ENCODE data around the gene KATNAL2. TPM values are rescaled to one million over a fixed set of nuclear protein-coding genes. Genes with fewer than 3 reads are reported as not detected.

Gene KATNAL2
- total RNA-seq, 1 donor from 2014 or later = 2.6 TPM

DNA sequence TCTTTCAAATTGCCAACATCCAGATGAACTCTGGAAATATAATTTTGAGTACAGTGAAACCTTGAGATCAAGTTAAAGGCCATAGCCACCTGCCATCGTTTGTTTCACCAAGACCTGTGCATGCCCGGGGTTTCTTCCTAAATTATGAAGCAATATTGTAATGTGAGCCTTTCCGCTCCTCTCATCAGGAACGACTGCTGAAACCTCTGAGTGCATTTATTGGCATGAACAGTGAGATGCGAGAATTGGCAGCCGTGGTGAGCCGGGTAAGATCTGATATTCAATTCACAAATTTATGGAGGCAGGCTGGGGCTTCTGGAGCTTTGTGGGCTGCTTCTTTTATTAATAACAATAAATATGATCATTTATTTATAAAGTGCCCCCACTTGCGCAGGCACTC, 145.7 kb downstream of the KATNAL2 start:
- DNase-seq = no peak
- POLR2A ChIA-PET = no interaction called here
- intact Hi-C loops (cut with micrococcal nuclease) = no loop called here
- Mint-ChIP-seq H3K36me3 (ENCODE audit: low read depth) (no peaks in the 10 kb centered on the region), H3K27me3 (no peaks in the 10 kb centered on the region), H3K4me1 (no peaks in the 10 kb centered on the region), H3K27ac (no peak overlapping the region), H3K4me3 (no peak overlapping the region), H3K9me3 (no peaks in the 10 kb centered on the region)
- TF ChIP-seq, protein P1, sequence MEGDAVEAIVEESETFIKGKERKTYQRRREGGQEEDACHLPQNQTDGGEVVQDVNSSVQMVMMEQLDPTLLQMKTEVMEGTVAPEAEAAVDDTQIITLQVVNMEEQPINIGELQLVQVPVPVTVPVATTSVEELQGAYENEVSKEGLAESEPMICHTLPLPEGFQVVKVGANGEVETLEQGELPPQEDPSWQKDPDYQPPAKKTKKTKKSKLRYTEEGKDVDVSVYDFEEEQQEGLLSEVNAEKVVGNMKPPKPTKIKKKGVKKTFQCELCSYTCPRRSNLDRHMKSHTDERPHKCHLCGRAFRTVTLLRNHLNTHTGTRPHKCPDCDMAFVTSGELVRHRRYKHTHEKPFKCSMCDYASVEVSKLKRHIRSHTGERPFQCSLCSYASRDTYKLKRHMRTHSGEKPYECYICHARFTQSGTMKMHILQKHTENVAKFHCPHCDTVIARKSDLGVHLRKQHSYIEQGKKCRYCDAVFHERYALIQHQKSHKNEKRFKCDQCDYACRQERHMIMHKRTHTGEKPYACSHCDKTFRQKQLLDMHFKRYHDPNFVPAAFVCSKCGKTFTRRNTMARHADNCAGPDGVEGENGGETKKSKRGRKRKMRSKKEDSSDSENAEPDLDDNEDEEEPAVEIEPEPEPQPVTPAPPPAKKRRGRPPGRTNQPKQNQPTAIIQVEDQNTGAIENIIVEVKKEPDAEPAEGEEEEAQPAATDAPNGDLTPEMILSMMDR (IDR thresholded peaks at IDR 0.05) = no peak
- no peak for ATAC-seq (ENCODE audit: low read depth)
- CTCF ChIA-PET = interaction anchor here (1.1 kb wide), 1 partner anchor 9 kb away, joined by 3 read pairs; no protein-coding TSS in a partner anchor

DNA sequence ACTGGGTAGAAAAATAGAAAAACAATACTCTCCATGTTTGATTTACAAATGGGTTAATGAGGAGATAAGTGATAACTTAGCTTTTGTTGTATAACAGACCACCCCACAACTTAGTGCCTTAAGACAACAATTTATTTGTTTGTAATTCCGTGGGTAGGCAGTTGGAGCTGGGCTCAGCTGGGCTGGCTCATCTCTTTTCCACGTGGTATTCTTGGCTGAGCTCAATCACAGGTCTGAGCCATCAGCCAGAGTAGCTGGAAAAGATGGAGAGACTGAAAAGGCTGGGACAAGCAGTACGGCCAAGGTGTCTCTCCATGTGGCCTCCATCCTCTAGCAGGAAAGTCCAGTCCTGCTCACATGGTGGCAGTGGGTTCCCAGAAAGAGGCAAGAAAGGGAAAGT, 150.2 kb downstream of the KATNAL2 start:
- H3K4me1 Mint-ChIP-seq = no peaks in the 10 kb centered on the region

DNA sequence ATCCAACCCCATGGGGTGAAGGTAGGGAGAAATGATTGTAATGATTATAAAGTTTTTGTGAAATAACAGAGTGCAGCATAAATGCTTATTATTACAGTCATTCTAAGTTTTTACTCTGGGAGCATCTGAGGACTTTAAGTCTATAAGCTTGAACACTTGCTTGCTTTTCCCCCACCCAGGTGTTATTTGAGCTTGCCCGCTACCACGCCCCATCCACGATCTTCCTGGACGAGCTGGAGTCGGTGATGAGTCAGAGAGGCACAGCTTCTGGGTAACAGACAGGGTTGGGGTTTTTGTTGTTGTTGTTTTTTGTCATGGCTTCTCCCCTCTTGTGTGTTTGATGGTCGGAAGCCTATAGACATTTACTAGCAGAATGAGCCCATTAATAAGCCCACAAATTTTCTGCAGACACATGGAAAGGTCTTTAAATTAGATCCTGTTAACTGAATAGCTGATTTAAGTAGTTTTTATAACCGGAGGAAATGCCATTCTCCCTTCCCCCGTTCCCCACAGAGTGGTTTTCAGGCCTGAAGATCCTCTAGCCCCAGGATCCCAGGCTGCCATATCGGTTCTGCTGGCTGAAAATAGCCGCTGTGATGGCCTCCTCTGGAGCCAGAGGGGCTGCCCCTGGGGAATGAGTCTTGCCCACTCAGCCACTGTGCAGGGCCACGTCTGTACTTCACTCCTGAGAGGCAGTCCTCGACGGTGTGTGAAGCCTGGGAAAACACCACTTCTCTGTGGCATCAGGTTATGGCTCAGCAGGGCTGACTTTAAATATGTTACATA, 157.9 kb downstream of the KATNAL2 start:
- no peaks in the 10 kb centered on the region for H3K9me3 Mint-ChIP-seq
- no peaks in the 10 kb centered on the region for H3K36me3 Mint-ChIP-seq (ENCODE audit: low read depth)
- no peak overlapping the region for H3K4me3 Mint-ChIP-seq
- H3K27ac Mint-ChIP-seq = no peak overlapping the region
- intact Hi-C loops (cut with micrococcal nuclease) = no loop called here
- POLR2A ChIA-PET = no interaction called here
- no peaks in the 10 kb centered on the region for H3K27me3 Mint-ChIP-seq
- DNase-seq = no peak
- TF ChIP-seq, protein P1 (IDR thresholded peaks at IDR 0.05) = no peak
- CTCF ChIA-PET = no interaction called here
- H3K4me1 Mint-ChIP-seq = no peaks in the 10 kb centered on the region
- no peak for ATAC-seq (ENCODE audit: low read depth)

More for the DNA sequence above, 150.2 kb downstream of the KATNAL2 start:
- TF ChIP-seq, protein P1 (IDR thresholded peaks at IDR 0.05) = no peak
- DNase-seq (no peak), ATAC-seq (ENCODE audit: low read depth) (no peak)
- no peaks in the 10 kb centered on the region for H3K36me3 Mint-ChIP-seq (ENCODE audit: low read depth)
- no peaks in the 10 kb centered on the region for H3K27me3 Mint-ChIP-seq
- ChIA-PET CTCF (no interaction called here), POLR2A (no interaction called here)
- intact Hi-C loops (cut with micrococcal nuclease) = no loop called here
- H3K9me3 Mint-ChIP-seq = no peaks in the 10 kb centered on the region
- H3K4me3 Mint-ChIP-seq = no peak overlapping the region
- H3K27ac Mint-ChIP-seq = no peak overlapping the region

DNA sequence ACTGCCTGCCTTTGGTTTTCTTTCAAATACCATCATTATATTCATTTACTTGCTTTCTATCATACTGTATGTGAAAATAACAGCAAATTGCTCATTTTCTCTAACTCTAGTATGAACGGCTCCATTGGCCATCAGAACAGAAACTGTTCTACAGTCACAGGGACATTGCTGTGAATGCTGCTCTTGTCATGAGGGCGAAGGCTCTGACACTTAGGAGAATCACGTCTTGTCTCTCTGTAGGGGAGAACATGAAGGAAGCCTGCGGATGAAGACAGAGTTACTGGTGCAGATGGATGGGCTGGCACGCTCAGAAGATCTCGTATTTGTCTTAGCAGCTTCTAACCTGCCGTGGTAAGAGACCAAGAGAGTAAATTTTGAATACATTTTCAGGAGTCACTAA, 159.7 kb downstream of the KATNAL2 start:
- CTCF ChIA-PET = interaction anchor here (1.6 kb wide), 1 partner anchor 127 kb away, joined by 6 read pairs; no protein-coding TSS in a partner anchor
- POLR2A ChIA-PET = no interaction called here

DNA sequence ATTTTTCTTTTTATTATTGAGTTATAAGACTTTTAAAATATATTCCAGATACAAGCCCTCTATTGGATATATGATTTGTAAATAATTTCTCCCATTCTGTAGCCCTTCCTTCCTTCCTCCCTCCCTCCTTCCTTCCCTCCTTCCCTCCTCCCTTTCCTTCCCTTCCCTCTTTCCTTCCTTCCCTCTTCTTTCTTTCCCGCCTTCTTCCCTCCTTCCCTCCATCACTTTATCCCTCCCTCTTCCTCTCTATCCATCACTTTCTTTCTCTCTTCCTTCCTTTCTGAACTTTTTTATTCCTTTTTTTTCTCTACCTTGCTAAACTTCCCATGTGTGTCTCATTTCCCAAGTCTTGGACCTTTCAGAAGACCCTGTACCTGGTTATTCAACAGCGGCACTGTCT, 163.5 kb downstream of the KATNAL2 start:
- no peak overlapping the region for H3K27ac Mint-ChIP-seq
- no peaks in the 10 kb centered on the region for H3K27me3 Mint-ChIP-seq
- TF ChIP-seq, protein P1 (IDR thresholded peaks at IDR 0.05) = no peak
- intact Hi-C loops (cut with micrococcal nuclease) = no loop called here
- ATAC-seq (ENCODE audit: low read depth) (no peak), DNase-seq (no peak)
- H3K36me3 Mint-ChIP-seq (ENCODE audit: low read depth) = no peaks in the 10 kb centered on the region
- ChIA-PET POLR2A (no interaction called here), CTCF (no interaction called here)
- H3K4me3 Mint-ChIP-seq = no peak overlapping the region
- no peaks in the 10 kb centered on the region for H3K9me3 Mint-ChIP-seq
- H3K4me1 Mint-ChIP-seq = no peaks in the 10 kb centered on the region

More for the DNA sequence above, 159.7 kb downstream of the KATNAL2 start:
- Mint-ChIP-seq H3K27ac (no peak overlapping the region), H3K4me3 (no peak overlapping the region), H3K36me3 (ENCODE audit: low read depth) (no peaks in the 10 kb centered on the region), H3K27me3 (no peaks in the 10 kb centered on the region), H3K9me3 (no peaks in the 10 kb centered on the region), H3K4me1 (no peaks in the 10 kb centered on the region)
- TF ChIP-seq, protein P1 (IDR thresholded peaks at IDR 0.05) = no peak
- intact Hi-C loops (cut with micrococcal nuclease) = no loop called here
- ATAC-seq (ENCODE audit: low read depth) = no peak
- DNase-seq = no peak
